CD1c-positive myeloid dendritic cell (primary cell): ENCODE measurements around the gene RBP3.
A peak's percentile ranks its signal among the peaks of the same experiment; 100 is the strongest.

Experiments
- DNase-seq: peaks from one replicate; pipeline ENCODE4 v3.0.0-alpha.2; 2016; ENCODE audit errors: extremely low spot score

RBP3 gene

GRCh38 chr10:47357911-47358310 is 9.7 kb downstream of the RBP3 start:
- DNase-seq, result no peak

- no peak for DNase-seq
These were observed 10.3 kb downstream of the RBP3 start for GRCh38 chr10:47358457-47358856.

DNA sequence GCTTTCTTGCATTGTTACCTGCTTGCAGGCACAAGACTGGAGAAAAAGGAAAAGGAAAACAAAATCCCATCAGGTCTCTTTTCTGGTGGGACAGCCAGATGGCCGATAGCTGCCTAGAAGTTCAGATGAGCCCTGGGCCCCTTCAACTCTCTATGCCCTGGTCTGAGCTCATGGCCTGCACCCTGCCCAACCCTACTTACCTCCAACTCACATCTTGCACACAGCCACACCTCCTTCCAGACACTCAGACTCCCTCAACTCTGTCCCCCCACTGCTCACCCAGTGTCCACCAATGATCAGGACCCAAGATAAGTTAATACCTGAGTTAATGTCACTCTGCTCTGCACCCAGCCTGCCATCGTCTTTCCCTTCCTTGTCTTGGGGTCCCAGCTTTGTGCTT is 10.9 kb downstream of the RBP3 start:
- DNase-seq, result no peak

- no peak for DNase-seq
These were observed 11.7 kb downstream of the RBP3 start for GRCh38 chr10:47359626-47360418.

DNA sequence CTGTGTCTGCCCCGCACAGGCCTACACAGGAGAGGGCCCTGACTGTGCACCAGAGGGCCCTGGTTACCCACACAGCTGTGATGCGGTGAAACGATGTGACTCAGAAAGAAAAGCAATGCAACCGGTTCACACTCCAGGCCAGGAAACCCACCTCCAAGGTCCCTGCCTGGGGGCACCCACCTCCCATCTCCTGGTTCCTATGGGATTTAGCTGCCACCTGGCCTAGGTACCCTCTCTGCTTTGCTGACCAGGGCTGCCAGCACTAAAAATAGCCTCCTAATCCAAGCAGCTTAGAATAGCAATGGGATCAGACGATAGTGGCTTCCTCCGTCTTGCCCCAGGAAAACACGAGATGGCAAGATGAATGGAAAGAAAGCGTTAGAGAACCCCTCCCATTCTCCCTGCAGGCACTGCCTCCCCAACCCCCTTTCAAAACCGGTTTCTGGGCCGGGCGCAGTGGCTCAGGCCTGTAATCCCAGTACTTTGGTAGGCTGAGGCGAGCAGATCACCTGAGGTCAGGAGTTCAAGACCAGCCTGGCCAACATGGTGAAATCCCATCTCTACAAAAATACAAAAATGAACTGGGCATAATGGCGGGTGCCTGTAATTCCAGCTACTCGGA is 12.4 kb downstream of the RBP3 start:
- no peak for DNase-seq

DNA sequence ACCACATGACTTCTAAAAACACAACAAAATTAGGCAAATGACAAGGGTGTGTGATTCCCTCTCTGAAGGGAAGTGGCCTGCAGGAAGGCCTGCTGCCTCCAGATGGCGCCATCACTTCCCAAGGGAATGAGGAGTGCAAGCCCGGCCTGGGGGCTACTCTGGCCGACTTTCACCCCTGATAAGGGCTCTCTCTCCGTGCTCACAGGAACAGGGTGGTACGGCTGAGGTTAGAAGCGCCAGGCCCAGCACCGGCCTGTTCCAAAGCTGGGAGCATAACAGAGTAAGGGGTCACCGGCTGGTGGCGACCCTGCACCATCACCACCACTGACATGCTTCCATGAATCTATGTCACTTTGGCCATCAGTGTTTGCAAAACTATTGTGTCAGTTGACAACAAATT is 13.1 kb downstream of the RBP3 start:
- peak; percentile 54 for DNase-seq

- no peak for DNase-seq
These were observed 14.0 kb downstream of the RBP3 start for GRCh38 chr10:47362199-47362598.

DNA sequence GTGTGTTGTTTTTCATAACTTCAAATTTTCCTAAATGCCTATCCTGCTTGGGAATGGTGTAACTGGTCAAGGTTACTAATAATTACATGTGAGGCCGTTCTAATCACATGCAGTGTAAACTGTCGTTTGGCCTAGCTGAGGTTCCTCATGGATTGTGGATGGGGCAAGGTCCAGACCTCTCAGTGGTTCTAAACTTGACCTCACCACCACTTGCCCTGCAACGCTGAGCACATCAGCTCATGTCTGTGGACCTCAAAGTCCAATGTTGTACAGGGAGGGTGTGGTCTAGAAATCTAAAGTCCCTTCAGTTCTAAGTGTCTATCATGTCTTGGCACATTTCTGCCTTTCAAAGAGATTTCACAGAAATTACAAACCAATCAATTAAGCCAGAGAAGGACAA is 15.6 kb downstream of the RBP3 start:
- no peak for DNase-seq

GRCh38 chr10:47364366-47364765 is 16.2 kb downstream of the RBP3 start:
- DNase-seq, result no peak

- no peak for DNase-seq
These were observed 16.7 kb downstream of the RBP3 start for GRCh38 chr10:47364911-47365310.

GRCh38 chr10:47365431-47366180 is 17.4 kb downstream of the RBP3 start:
- no peak for DNase-seq

- no peak for DNase-seq
These were observed 18.0 kb downstream of the RBP3 start for GRCh38 chr10:47366181-47366631.

DNA sequence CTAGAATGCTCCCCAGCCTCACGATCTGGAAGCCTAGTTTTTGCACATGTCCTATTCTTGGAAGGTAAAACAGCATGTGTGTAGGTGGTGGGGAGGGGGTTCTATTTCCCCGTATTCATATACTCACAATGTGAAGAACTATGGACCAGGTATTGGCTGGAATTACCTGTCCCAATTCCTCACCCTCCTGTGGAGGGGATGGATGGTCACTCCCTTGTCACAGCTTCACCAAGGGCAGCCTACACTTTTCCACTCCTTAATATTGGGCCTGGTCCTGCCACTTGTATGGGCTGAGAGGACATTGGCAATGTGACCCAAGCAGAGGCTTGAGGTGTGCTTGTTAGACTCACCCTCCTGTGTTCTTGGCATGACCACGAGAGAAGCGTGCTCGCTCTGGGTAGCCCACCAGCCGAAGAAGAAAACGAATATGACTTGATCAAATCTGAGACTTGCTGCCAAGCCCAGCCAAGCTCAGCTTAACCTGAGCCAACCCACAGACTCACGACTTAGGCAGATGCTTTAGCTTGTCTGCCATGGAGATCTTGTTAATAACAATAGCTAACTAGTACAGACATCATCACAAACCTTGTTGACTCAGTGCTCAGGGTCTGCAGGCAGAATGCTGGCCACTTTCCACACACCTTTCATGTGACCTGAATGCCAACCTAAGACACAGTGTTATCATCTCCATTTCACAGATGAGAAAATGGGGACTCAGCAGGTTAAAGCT is 18.7 kb downstream of the RBP3 start:
- DNase-seq, result no peak

GRCh38 chr10:47367646-47368045 is 19.5 kb downstream of the RBP3 start:
- no peak for DNase-seq

GRCh38 chr10:47368431-47369180 is 20.4 kb downstream of the RBP3 start:
- DNase-seq, result no peak

DNA sequence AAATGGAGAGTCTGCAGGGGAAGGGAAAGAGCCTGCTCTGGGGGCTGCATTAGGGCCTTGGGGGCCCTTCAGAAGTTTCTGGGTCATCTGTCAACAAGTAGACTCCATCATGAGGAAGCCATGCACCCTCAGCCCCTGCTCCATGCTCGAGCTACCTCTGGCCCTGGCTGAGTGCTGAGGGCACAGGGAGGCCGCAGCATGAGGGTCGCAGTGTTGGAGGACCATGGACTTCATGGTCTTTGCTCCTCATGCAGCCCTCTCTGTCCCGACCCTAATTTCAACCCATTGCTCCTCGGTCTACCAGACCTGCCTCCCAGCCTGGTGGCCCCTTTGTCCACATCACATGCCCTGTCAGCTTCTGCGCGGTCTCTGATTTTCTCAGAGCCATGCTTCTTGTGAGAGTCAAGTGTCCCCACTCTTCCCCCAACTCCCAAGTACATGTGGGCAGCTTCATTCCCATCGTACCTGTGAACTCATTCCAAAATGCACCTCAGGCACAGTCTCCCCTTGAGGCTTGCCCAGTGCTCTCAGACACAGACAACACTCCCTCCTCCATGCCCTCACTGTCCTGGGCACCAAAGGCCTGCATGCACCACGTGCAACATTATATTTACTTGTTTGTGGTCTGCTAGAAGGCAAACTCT is 21.2 kb downstream of the RBP3 start:
- no peak for DNase-seq

GRCh38 chr10:47370015-47370767 is 22.0 kb downstream of the RBP3 start:
- no peak for DNase-seq

DNA sequence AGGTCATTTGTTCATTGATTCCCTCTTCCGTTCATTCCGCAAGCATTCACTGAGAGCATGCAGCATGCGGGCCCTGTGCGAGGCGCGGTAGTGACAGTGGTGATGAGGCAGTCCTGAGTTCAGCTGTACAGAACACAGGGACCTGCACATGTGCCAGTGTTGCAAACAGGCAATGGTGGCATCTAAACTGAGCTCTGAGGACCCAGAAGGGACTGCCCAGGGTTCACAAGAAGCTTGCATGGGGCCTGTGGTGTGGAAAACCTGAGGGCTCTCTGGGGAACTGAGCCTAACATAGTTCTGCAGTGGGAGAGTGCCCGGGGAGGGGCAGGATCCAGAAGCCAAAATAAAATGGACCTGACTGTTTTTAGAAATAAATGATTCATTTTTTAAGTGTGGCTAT is 22.7 kb downstream of the RBP3 start:
- DNase-seq, result no peak

DNA sequence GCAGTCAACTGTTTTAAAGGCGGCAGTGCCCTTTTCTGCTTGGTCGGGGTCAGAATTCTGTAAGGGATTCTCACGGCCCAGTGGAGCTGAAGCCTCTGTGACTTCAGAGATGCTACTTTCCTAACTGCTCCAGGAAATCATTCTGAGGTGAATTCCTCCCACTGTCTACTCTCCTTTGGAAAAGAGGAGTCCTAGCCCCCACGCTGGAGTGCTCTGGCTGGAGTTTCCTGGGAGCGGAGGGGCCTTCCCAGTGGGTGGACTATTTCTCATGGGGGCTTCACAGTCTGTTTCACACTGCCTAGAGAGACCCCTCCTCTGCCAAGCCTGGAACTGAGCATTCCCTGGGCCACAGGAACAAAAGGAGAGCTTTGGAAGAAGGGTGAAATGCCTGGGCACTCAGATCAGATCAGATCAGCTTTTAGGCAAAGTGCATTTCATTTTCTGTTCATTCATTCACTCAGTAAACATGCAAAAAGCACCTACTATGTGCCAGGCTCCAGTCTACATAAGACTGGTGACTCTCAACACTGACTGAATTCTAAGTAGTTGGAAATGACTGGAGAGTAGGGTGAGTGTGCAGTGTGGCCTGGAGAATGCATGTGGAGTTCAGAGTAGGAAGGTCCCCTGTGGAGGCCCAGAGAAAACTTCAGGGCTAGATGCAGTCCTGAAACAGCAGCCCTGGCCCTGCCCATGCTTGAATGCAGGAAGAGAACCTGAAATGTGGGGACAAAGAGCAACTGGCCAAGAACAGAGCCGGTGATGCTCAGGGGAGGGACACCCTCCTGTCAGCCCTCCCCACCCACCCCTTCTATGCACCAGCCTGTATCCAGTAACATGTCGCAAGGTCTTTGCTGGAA is 23.7 kb downstream of the RBP3 start:
- no peak for DNase-seq
